Natural killer cell (primary cell): ENCODE data around the gene TSSK2. TPM values are rescaled to one million over a fixed set of nuclear protein-coding genes. Genes with fewer than 3 reads are reported as not detected.

Experiments
- ATAC-seq, 3 donors: fragments of 150-1000 bp in 2 of 3; fragments of 200-7000 bp in 1 of 3; cut with Tn5 transposase; 1 replicate in 1 of 3; 2 replicates in 2 of 3; pipeline ENCODE4 v1.10.0; 2021; ENCODE audit warnings: mild to moderate bottlenecking in 2 of 3, moderate library complexity in 2 of 3
- DNase-seq, 2 donors: peaks; one replicate each; pipeline versions ENCODE4 v3.0.0 to v3.0.0-alpha.2; 2013 to 2021; ENCODE audit warnings: mixed read lengths in 1 of 2
- H3K27ac ChIP-seq: one replicate; pipeline ENCODE4 v1.5.1; 2013; ENCODE audit warnings: mild to moderate bottlenecking, low read length
- H3K27me3 ChIP-seq: one replicate; pipeline ENCODE4 v1.6.1; 2013; ENCODE audit warnings: low read length; ENCODE audit not compliant: control insufficient read depth, insufficient read depth
- H3K36me3 ChIP-seq: one replicate; pipeline ENCODE4 v1.6.1; 2013; ENCODE audit warnings: low read length; ENCODE audit not compliant: control insufficient read depth, insufficient read depth
- H3K4me1 ChIP-seq: one replicate; pipeline ENCODE4 v1.6.1; 2013; ENCODE audit warnings: low read length; ENCODE audit not compliant: control insufficient read depth, insufficient read depth
- H3K4me3 ChIP-seq: one replicate; pipeline ENCODE4 v1.5.1; 2013; ENCODE audit warnings: low read length
- H3K9me3 ChIP-seq: one replicate; pipeline ENCODE4 v1.6.1; 2013; ENCODE audit warnings: low read length; ENCODE audit not compliant: control insufficient read depth, insufficient read depth
- H3K27ac Mint-ChIP-seq, 2 donors: one replicate each; pipeline ENCODE4 v1.8.0; 2022; ENCODE audit warnings: mild to moderate bottlenecking in 2 of 2, mixed read lengths in 2 of 2, moderate library complexity in 1 of 2
- H3K27me3 Mint-ChIP-seq, 2 donors: one replicate each; pipeline ENCODE4 v1.8.0; 2022; ENCODE audit warnings: low read depth in 2 of 2, mixed read lengths in 2 of 2
- H3K36me3 Mint-ChIP-seq: one replicate; pipeline ENCODE4 v1.8.0; 2022; ENCODE audit warnings: mixed read lengths
- H3K4me1 Mint-ChIP-seq, 2 donors: one replicate each; pipeline ENCODE4 v1.8.0; 2022; ENCODE audit warnings: mixed read lengths in 2 of 2
- H3K4me3 Mint-ChIP-seq: one replicate; pipeline ENCODE4 v1.8.0; 2022; ENCODE audit warnings: mild to moderate bottlenecking, moderate library complexity, mixed read lengths
- H3K9me3 Mint-ChIP-seq, 2 donors: one replicate each; pipeline ENCODE4 v1.8.0; 2022; ENCODE audit warnings: mixed read lengths in 2 of 2
- CTCF ChIP-seq: fragments of 200-600 bp; IDR thresholded peaks from one replicate; pipeline ENCODE4 v1.8.0; 2022; ENCODE audit warnings: antibody characterized with exemption
- WGBS: methylation state at CpG from one replicate; pipeline ENCODE4 v1.1.7; 2013; ENCODE audit warnings: missing lambda C conversion rate; ENCODE audit not compliant: insufficient coverage; 5-methylcytosine and 5-hydroxymethylcytosine counted together
- intact Hi-C: fragments of 100-400 bp; cut with micrococcal nuclease; formaldehyde crosslinking; loops from one replicate; pipeline ENCODE4 v1.14.2; 2022
- total RNA-seq, 4 donors: library from RNA; stranded (reverse); fragments of 120-200 nt in 1 of 4; gene quantifications; one replicate each; pipeline versions ENCODE4 v1.2.3 to v1.2.4, GENCODE V29; 2013 to 2022

TSSK2 gene
- total RNA-seq, 3 donors from 2014 or later (not counting 1 experiment from before 2014, with no cell fraction given) = not detected

GRCh38 chr22:19108807-19109197 is 22.3 kb upstream of the TSSK2 start:
- H3K27ac Mint-ChIP-seq = peak overlapping the region; percentile 80 to 84
- H3K4me3 Mint-ChIP-seq = peak overlapping the region; percentile 85
- H3K4me1 Mint-ChIP-seq = peaks cover 61 to 64% of the 10 kb centered on the region in 2 donors
- peak in 2 of 3 donors; percentile 13 to 45 for ATAC-seq
- Histone ChIP-seq H3K27ac (peak overlapping the region; percentile 82), H3K4me3 (no peak overlapping the region), H3K9me3 (no peaks in the 10 kb centered on the region), H3K36me3 (no peaks in the 10 kb centered on the region), H3K4me1 (peaks cover 41% of the 10 kb centered on the region), H3K27me3 (no peaks in the 10 kb centered on the region)
- intact Hi-C loops = loop anchor here (1.0 kb wide), 1 partner anchor 13 kb away; the partner anchor contains the start of gene DGCR2
- peak in 1 of 2 donors; percentile 25 for DNase-seq
- H3K9me3 Mint-ChIP-seq = no peaks in the 10 kb centered on the region
- WGBS = 76% methylated on average over 2 of the region's 3 CpGs
- no peaks in the 10 kb centered on the region for H3K36me3 Mint-ChIP-seq
- TF ChIP-seq CTCF = no peak
- H3K27me3 Mint-ChIP-seq = no peaks in the 10 kb centered on the region

GRCh38 chr22:19109198-19110063 is 21.7 kb upstream of the TSSK2 start:
- DNase-seq (peak in 1 of 2 donors; percentile 85), ATAC-seq (peak; percentile 86 to 91 (median 88))
- Mint-ChIP-seq H3K9me3 (no peaks in the 10 kb centered on the region), H3K4me1 (peaks cover 59 to 64% of the 10 kb centered on the region in 2 donors), H3K36me3 (no peaks in the 10 kb centered on the region), H3K27ac (peak overlapping the region; percentile 80 to 84), H3K4me3 (peak overlapping the region; percentile 85), H3K27me3 (no peaks in the 10 kb centered on the region)
- Histone ChIP-seq H3K27me3 (no peaks in the 10 kb centered on the region), H3K27ac (peak overlapping the region; percentile 82), H3K4me1 (peaks cover 42% of the 10 kb centered on the region), H3K36me3 (no peaks in the 10 kb centered on the region), H3K4me3 (peak overlapping the region; percentile 9), H3K9me3 (no peaks in the 10 kb centered on the region)
- 19% methylated on average over 7 of the region's 7 CpGs for WGBS
- TF ChIP-seq CTCF = no peak
- intact Hi-C loops = loop anchor here (1.0 kb wide), 1 partner anchor 13 kb away; the partner anchor contains the start of gene DGCR2

- Histone ChIP-seq H3K9me3 (no peaks in the 10 kb centered on the region), H3K4me1 (peaks cover 44% of the 10 kb centered on the region), H3K27me3 (no peaks in the 10 kb centered on the region), H3K27ac (peak overlapping the region; percentile 82), H3K4me3 (no peak overlapping the region), H3K36me3 (no peaks in the 10 kb centered on the region)
- ATAC-seq (no peak), DNase-seq (peak in 1 of 2 donors; percentile 47)
- H3K9me3 Mint-ChIP-seq = no peaks in the 10 kb centered on the region
- no peaks in the 10 kb centered on the region for H3K27me3 Mint-ChIP-seq
- H3K36me3 Mint-ChIP-seq = no peaks in the 10 kb centered on the region
- no peak for TF ChIP-seq CTCF
- intact Hi-C loops = no loop called here
- 47% methylated on average over 3 of the region's 4 CpGs for WGBS
- H3K4me1 Mint-ChIP-seq = peaks cover 64 to 69% of the 10 kb centered on the region in 2 donors
- H3K27ac Mint-ChIP-seq = peak overlapping the region; percentile 80 to 84
- peak overlapping the region; percentile 85 for H3K4me3 Mint-ChIP-seq
Observed at GRCh38 chr22:19110064-19110458, 21.0 kb upstream of the TSSK2 start.
